GM23248 (cell line): ENCODE measurements around the gene DDX31.

Source experiments
- EZH2 ChIP-seq: fragments of 200-600 bp; sonication (generic); IDR thresholded peaks from 2 replicates; pipeline ENCODE4 v1.6.1; 2018; ENCODE audit warnings: antibody characterized with exemption, mild to moderate bottlenecking; ENCODE audit not compliant: insufficient read depth, poor library complexity, severe bottlenecking
- EZH2phosphoT487 ChIP-seq: fragments of 200-600 bp; sonication (generic); IDR thresholded peaks from 2 replicates; pipeline ENCODE4 v1.6.1; 2018; ENCODE audit warnings: antibody characterized with exemption, moderate library complexity, mild to moderate bottlenecking, low read depth; ENCODE audit not compliant: insufficient read depth

- peak; percentile 72; the same call in 1 of the 2 replicates for TF ChIP-seq EZH2phosphoT487
- peak; percentile 91 for TF ChIP-seq EZH2
These were observed 83.6 kb downstream of the DDX31 start for GRCh38 chr9:132585954-132586829.
